ENCODE data around the gene USF2.

Gene USF2

GRCh38 chr19:35329323-35329722, 60.6 kb downstream of the USF2 start:
- no peak for DNase-seq

All from NCI-H2029 treated with DMSO at 0.1 percent for 48 hours (cell line).